SK-N-SH (cell line): Measurements from ENCODE around the gene ASCC2. TPM values are rescaled to one million over a fixed set of nuclear protein-coding genes. Genes with fewer than 3 reads are reported as not detected.
A peak's percentile ranks its signal among the peaks of the same experiment; 100 is the strongest.

Experiments used
- CTCF ChIA-PET: fragments of 300-600, 350-600 bp; formaldehyde crosslinking; extraction: SDS; loops from one replicate; lab custom pipeline; 2021; lab: Yijun Ruan, JAX
- POLR2A ChIA-PET: fragments of 350-600 bp; sonication (Branson Sonifier 250); formaldehyde crosslinking; extraction: SDS; loops from one replicate; lab custom pipeline; 2020; ENCODE audit warnings: antibody characterized with exemption, inconsistent platforms; lab: Yijun Ruan, JAX
- DNase-seq: peaks from one replicate; pipeline ENCODE4 v3.0.0; 2012
- H2AFZ ChIP-seq: fragments of 200-600 bp; sonication (generic); 2 replicates; pipeline ENCODE4 v1.8.1; 2016; ENCODE audit warnings: antibody characterized with exemption, mild to moderate bottlenecking, low read depth
- H3F3A ChIP-seq: fragments of 200-600 bp; sonication (generic); replicated peaks from 2 replicates; pipeline ENCODE3; 2016; ENCODE audit warnings: antibody characterized with exemption, mild to moderate bottlenecking; ENCODE audit not compliant: insufficient read depth
- H3K27ac ChIP-seq, 2 experiments: fragments of 200-500 bp in 1 of 2; fragments of 200-600 bp in 1 of 2; sonication (Bioruptor generic) in 1 of 2; sonication (generic), shearing (Covaris generic) in 1 of 2; 2 replicates each; pipeline versions ENCODE4 v1.5.1 to v1.6.1; 2014 to 2016; ENCODE audit warnings: low read depth in 2 of 2, inconsistent platforms in 1 of 2, low read length in 1 of 2, mild to moderate bottlenecking in 1 of 2, mixed read lengths in 1 of 2
- H3K27me3 ChIP-seq: fragments of 200-600 bp; sonication (generic), shearing (Covaris generic); 2 replicates; pipeline ENCODE4 v1.6.1; 2016; ENCODE audit warnings: mixed run types; ENCODE audit not compliant: insufficient read depth
- H3K36me3 ChIP-seq, 2 experiments: fragments of 200-500 bp in 1 of 2; fragments of 200-600 bp in 1 of 2; sonication (Bioruptor generic) in 1 of 2; sonication (generic) in 1 of 2; replicated peaks in 1 of 2; 2 replicates each; pipeline versions ENCODE3 to v1.5.1; 2014 to 2016; ENCODE audit warnings: low read length in 1 of 2, mild to moderate bottlenecking in 1 of 2; ENCODE audit not compliant: insufficient read depth in 2 of 2, control insufficient read depth in 1 of 2
- H3K4me1 ChIP-seq, 2 experiments: fragments of 200-500 bp in 1 of 2; fragments of 200-600 bp in 1 of 2; sonication (Bioruptor generic) in 1 of 2; sonication (generic), shearing (Covaris generic) in 1 of 2; 2 replicates each; pipeline versions ENCODE4 v1.5.1 to v1.6.1; 2014 to 2016; ENCODE audit warnings: low read depth in 1 of 2, low read length in 1 of 2, mixed run types in 1 of 2; ENCODE audit not compliant: insufficient read depth in 2 of 2, control insufficient read depth in 1 of 2
- H3K4me2 ChIP-seq: fragments of 200-600 bp; sonication (generic), shearing (Covaris generic); 2 replicates; pipeline ENCODE4 v1.6.1; 2017; ENCODE audit warnings: mixed run types
- H3K4me3 ChIP-seq, 2 experiments: fragments of 200-500 bp in 1 of 2; fragments of 200-600 bp in 1 of 2; sonication (Bioruptor generic) in 1 of 2; sonication (generic), shearing (Covaris generic) in 1 of 2; 2 replicates each; pipeline versions ENCODE4 v1.5.1 to v1.8.1; 2014 to 2016; ENCODE audit warnings: low read depth in 2 of 2, inconsistent platforms in 1 of 2, low read length in 1 of 2, mild to moderate bottlenecking in 1 of 2, mixed read lengths in 1 of 2, moderate library complexity in 1 of 2
- H3K79me2 ChIP-seq: fragments of 200-600 bp; sonication (generic); 2 replicates; pipeline ENCODE4 v1.8.1; 2017; ENCODE audit warnings: mild to moderate bottlenecking; ENCODE audit not compliant: insufficient read depth
- H3K9ac ChIP-seq: fragments of 200-600 bp; sonication (generic); 2 replicates; pipeline ENCODE4 v1.6.1; 2017; ENCODE audit warnings: mixed run types
- H3K9me2 ChIP-seq: fragments of 200-600 bp; sonication (generic); 2 replicates; pipeline ENCODE4 v1.6.1; 2017; ENCODE audit warnings: mixed run types
- H3K9me3 ChIP-seq: fragments of 200-600 bp; sonication (generic); 2 replicates; pipeline ENCODE4 v1.6.1; 2017; ENCODE audit warnings: mixed run types, mild to moderate bottlenecking, moderate library complexity
- H4K20me1 ChIP-seq: fragments of 200-600 bp; sonication (generic); 2 replicates; pipeline ENCODE4 v1.6.1; 2017; ENCODE audit warnings: mild to moderate bottlenecking, mixed run types; ENCODE audit not compliant: insufficient read depth
- ELF1 ChIP-seq: IDR thresholded peaks from 2 replicates; pipeline ENCODE4 v1.4.0; 2012
- EP300 ChIP-seq, 2 experiments: IDR thresholded peaks; 2 replicates each; pipeline versions ENCODE4 v1.4.0 to v1.6.1; 2012; ENCODE audit warnings: borderline replicate concordance in 1 of 2, low read depth in 1 of 2, low read length in 1 of 2
- EZH2phosphoT487 ChIP-seq: fragments of 200-600 bp; sonication (generic); IDR thresholded peaks from 2 replicates; pipeline ENCODE4 v1.6.1; 2017; ENCODE audit warnings: low read depth, mixed run types, mild to moderate bottlenecking, antibody characterized with exemption, moderate library complexity, borderline replicate concordance
- FOXM1 ChIP-seq: IDR thresholded peaks from 2 replicates; pipeline ENCODE4 v1.4.0; 2012; ENCODE audit warnings: low read depth, mild to moderate bottlenecking
- GABPA ChIP-seq: IDR thresholded peaks from 2 replicates; pipeline ENCODE4 v1.4.0; 2012; ENCODE audit warnings: low read depth, mild to moderate bottlenecking
- MEF2A ChIP-seq: IDR thresholded peaks from 2 replicates; pipeline ENCODE4 v1.4.0; 2012; ENCODE audit warnings: low read depth, borderline replicate concordance
- NFIC ChIP-seq: IDR thresholded peaks from 2 replicates; pipeline ENCODE4 v1.4.0; 2012; ENCODE audit warnings: borderline replicate concordance
- PBX3 ChIP-seq: IDR thresholded peaks from 2 replicates; pipeline ENCODE4; 2012
- RXRA ChIP-seq: IDR thresholded peaks from 2 replicates; pipeline ENCODE4 v1.4.0; 2012; ENCODE audit warnings: low read depth, mild to moderate bottlenecking, borderline replicate concordance
- SMC3 ChIP-seq: IDR thresholded peaks from 2 replicates; pipeline ENCODE4 v1.6.1; 2012; ENCODE audit warnings: low read depth, low read length, improper control_type of control experiment
- TAF1 ChIP-seq: IDR thresholded peaks from 2 replicates; pipeline ENCODE4 v1.6.1; 2012; ENCODE audit warnings: low read depth, mild to moderate bottlenecking, low read length, moderate library complexity, borderline replicate concordance
- TCF12 ChIP-seq: IDR thresholded peaks from 2 replicates; pipeline ENCODE4 v1.4.0; 2012
- TEAD4 ChIP-seq: IDR thresholded peaks from 2 replicates; pipeline ENCODE4 v1.4.0; 2012; ENCODE audit warnings: mild to moderate bottlenecking, borderline replicate concordance; ENCODE audit not compliant: insufficient read depth
- YY1 ChIP-seq: IDR thresholded peaks from 2 replicates; pipeline ENCODE4 v1.4.0; 2012; ENCODE audit warnings: low read depth, mild to moderate bottlenecking
- WGBS: methylation state at CpG from one replicate; pipeline ENCODE4 v1.1.6; 2017; ENCODE audit warnings: low lambda C conversion rate; 5-methylcytosine and 5-hydroxymethylcytosine counted together
- polyA plus RNA-seq, 3 experiments: library from polyadenylated mRNA; depleted of rRNA; stranded (reverse); fragments of >200 nt; gene quantifications; 2 replicates each; pipeline ENCODE4 v1.2.3, GENCODE V29; 2012
- TF ChIP-seq, protein P1 (sequence below): fragments of 150-350 bp; IDR thresholded peaks from 2 replicates; pipeline ENCODE4 v1.6.1; 2016; ENCODE audit warnings: mild to moderate bottlenecking, low read depth, low read length
- TF ChIP-seq, protein P2 (sequence below): IDR thresholded peaks from 2 replicates; pipeline ENCODE4 v1.4.0; 2012; ENCODE audit warnings: low read depth, borderline replicate concordance
- TF ChIP-seq, protein P3 (sequence below): IDR thresholded peaks from 2 replicates; pipeline ENCODE4 v1.4.0; 2012; ENCODE audit warnings: low read depth, borderline replicate concordance

Gene ASCC2
- polyA plus RNA-seq, 1 of the 3 experiments (the other 2 are of a cell fraction): 82.0 TPM

DNA sequence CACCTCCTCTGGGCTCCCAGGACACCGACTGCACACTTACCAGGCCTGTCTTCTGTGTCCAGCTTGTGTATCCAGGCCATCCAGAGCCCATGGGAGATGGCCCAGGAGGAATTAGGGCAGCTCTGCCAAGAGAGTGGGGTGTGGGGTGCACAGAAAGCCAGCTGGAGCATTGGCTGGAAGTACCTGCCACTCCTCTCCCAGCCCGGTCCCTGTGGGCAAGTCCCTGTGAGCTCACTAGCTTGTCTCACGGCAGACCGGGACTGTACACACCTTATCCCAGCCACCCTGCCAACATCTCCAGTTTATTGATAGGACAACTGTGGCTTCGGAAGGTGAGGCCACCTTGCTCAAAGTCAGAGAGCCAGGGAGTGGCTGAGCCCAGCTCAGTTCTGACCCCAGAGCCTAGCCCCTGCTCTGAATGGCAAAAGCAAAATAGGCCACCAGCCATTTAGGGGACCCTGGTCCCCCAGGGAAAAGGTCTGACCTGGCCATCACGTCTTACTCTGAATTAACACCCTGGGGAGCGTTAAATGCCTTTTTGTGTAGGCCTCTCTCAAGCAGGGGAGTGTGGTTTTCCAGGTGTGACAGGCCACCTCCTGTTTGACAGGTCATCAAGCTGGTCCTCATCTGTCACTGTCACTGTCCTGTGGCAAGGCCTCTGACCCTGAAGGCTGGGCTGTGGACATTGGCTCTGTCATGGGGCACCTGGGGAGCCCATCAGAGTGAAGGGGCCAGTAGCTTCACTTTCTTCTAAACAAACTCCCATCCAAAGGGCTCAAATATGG lies 55.8 kb downstream of the ASCC2 start:
- no peaks in the 10 kb centered on the region for H4K20me1 ChIP-seq
- ChIA-PET CTCF (interaction anchor here (1.4 to 2.1 kb wide), 3 partner anchors 92 to 223 kb away, joined by 5 to 6 read pairs (median 5); no protein-coding TSS in a partner anchor), POLR2A (interaction anchor here (0.6 to 1.1 kb wide), 2 partner anchors 15 to 33 kb away, joined by 3 read pairs; partner anchors contain the start of genes UQCR10 and ZMAT5)
- no peaks in the 10 kb centered on the region for H3K9me2 ChIP-seq
- peak overlapping the region in 1 of 2 experiments; percentile 90; a peak in 3 of 4 replicates for H3K27ac ChIP-seq
- H3K4me3 ChIP-seq: no peak overlapping the region
- no peaks in the 10 kb centered on the region for H3K79me2 ChIP-seq
- H2AFZ ChIP-seq: peak overlapping the region; percentile 15; the same call in 1 of the 2 replicates
- TF ChIP-seq FOXM1: no peak
- no peak for TF ChIP-seq ELF1
- TF ChIP-seq PBX3: peak; percentile 61
- peaks cover 9 to 29% of the 10 kb centered on the region in 2 experiments; a peak in 3 of 4 replicates for H3K4me1 ChIP-seq
- H3K4me2 ChIP-seq: 0 out of 2 replicates have a peak overlapping the region, but pooled peaks have one; percentile 49
- H3K9me3 ChIP-seq: no peaks in the 10 kb centered on the region
- H3K27me3 ChIP-seq: no peaks in the 10 kb centered on the region
- no peak for DNase-seq
- peaks cover 14% of the 10 kb centered on the region for H3F3A ChIP-seq
- H3K9ac ChIP-seq: peak overlapping the region; percentile 69; the same call in 1 of the 2 replicates
- WGBS: 92% methylated on average over 4 of the region's 7 CpGs
- no peaks in the 10 kb centered on the region for H3K36me3 ChIP-seq

DNA sequence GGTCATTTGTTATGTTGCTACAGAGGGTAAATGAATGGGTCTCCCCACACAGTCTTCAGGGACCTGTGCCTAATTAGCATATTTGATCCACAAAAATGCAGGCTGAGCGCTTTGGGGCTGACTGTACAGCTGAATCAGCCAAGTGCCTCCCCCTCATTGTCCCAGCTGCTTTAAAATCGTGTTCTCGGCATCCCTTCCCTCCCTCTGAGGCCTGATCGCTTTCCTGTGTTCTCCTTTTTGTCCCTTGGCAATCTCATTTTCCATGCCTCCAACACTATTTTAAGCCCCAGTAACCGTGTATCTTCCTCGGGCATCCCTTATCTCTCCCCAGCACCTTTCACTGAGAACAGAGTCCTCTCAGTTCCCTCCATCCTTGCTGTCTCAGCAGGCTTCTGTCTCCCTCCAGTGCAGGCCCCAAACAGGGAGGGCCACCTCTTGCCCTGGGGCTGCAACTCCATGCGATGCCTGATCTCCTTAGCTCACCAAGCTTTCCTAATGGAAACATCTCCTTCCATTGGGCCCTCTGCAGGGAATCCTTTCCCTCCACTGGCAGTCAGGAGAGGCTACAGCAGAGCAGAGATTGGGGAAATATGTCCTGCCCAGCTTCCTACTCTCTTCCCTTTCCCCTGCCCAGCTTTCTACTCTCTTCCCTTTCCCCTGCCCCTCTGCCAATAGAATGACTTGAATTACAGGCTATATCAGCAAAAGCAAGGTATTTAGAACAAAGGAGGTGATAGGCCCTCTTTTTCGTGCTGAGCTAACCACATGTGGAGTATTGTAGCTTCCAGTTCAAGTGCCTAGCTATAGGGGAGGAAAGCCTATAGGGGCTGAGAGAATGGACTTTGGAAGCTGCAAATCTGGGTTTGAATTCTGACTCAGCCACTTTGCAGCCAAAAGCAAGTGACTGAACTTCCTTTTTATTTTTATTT lies 57.1 kb downstream of the ASCC2 start:
- H2AFZ ChIP-seq: peak overlapping the region; percentile 15; the same call in 1 of the 2 replicates
- TF ChIP-seq RXRA (no peak), SMC3 (no peak), GABPA (no peak), MEF2A (no peak), EZH2phosphoT487 (no peak), FOXM1 (no peak), TEAD4 (0 out of 2 replicates have a peak, but pooled peaks have one; percentile 51), NFIC (peak; percentile 65), YY1 (no peak), ELF1 (no peak), TCF12 (peak; percentile 69), TAF1 (no peak), EP300 (IDR thresholded peaks at IDR 0.05; ENCODE audit: borderline replicate concordance in 1 of 2, low read depth in 1 of 2, low read length in 1 of 2) (0 out of 4 replicates have a peak, but pooled peaks of 1 of the 2 experiments have one; percentile 41)
- TF ChIP-seq, protein P1, sequence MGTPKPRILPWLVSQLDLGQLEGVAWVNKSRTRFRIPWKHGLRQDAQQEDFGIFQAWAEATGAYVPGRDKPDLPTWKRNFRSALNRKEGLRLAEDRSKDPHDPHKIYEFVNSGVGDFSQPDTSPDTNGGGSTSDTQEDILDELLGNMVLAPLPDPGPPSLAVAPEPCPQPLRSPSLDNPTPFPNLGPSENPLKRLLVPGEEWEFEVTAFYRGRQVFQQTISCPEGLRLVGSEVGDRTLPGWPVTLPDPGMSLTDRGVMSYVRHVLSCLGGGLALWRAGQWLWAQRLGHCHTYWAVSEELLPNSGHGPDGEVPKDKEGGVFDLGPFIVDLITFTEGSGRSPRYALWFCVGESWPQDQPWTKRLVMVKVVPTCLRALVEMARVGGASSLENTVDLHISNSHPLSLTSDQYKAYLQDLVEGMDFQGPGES: no peak
- TF ChIP-seq, protein P2, sequence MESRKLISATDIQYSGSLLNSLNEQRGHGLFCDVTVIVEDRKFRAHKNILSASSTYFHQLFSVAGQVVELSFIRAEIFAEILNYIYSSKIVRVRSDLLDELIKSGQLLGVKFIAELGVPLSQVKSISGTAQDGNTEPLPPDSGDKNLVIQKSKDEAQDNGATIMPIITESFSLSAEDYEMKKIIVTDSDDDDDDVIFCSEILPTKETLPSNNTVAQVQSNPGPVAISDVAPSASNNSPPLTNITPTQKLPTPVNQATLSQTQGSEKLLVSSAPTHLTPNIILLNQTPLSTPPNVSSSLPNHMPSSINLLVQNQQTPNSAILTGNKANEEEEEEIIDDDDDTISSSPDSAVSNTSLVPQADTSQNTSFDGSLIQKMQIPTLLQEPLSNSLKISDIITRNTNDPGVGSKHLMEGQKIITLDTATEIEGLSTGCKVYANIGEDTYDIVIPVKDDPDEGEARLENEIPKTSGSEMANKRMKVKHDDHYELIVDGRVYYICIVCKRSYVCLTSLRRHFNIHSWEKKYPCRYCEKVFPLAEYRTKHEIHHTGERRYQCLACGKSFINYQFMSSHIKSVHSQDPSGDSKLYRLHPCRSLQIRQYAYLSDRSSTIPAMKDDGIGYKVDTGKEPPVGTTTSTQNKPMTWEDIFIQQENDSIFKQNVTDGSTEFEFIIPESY: no peak
- TF ChIP-seq, protein P3, sequence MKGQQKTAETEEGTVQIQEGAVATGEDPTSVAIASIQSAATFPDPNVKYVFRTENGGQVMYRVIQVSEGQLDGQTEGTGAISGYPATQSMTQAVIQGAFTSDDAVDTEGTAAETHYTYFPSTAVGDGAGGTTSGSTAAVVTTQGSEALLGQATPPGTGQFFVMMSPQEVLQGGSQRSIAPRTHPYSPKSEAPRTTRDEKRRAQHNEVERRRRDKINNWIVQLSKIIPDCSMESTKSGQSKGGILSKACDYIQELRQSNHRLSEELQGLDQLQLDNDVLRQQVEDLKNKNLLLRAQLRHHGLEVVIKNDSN: no peak

More for the DNA sequence above, 57.1 kb downstream of the ASCC2 start:
- CTCF ChIA-PET: interaction anchor here (0.7 to 2.1 kb wide), 5 partner anchors 57 to 224 kb away, joined by 3 to 6 read pairs (median 5); no protein-coding TSS in a partner anchor
- Histone ChIP-seq H3K27me3 (no peaks in the 10 kb centered on the region), H4K20me1 (no peaks in the 10 kb centered on the region), H3K4me2 (peak overlapping the region; percentile 49), H3K9ac (peak overlapping the region; percentile 69), H3K4me3 (no peak overlapping the region), H3K9me2 (no peaks in the 10 kb centered on the region), H3F3A (peaks cover 14% of the 10 kb centered on the region), H3K4me1 (peaks cover 9 to 29% of the 10 kb centered on the region in 2 experiments; a peak in 3 of 4 replicates), H3K36me3 (no peaks in the 10 kb centered on the region), H3K27ac (peak overlapping the region; percentile 58 to 90), H3K79me2 (no peaks in the 10 kb centered on the region), H3K9me3 (no peaks in the 10 kb centered on the region)
- DNase-seq: peak; percentile 26
- POLR2A ChIA-PET: interaction anchor here (1.1 kb wide), 1 partner anchor 14 kb away, joined by 3 read pairs; the partner anchor contains the start of genes UQCR10 and ZMAT5
- WGBS: 20% methylated on average over 8 of the region's 8 CpGs
